Myocyte (in vitro differentiated cells): ENCODE results near the gene CDH7. TPM values are rescaled to one million over a fixed set of nuclear protein-coding genes. Genes with fewer than 3 reads are reported as not detected.

ENCODE experiments used
- DNase-seq: peaks from one replicate; pipeline ENCODE4 v3.0.0-alpha.2; 2012; ENCODE audit warnings: low read depth
- polyA plus RNA-seq: library from polyadenylated mRNA; unstranded; fragments of >200 nt; gene quantifications from one replicate; pipeline ENCODE4 v1.2.1, GENCODE V29; 2012; ENCODE audit warnings: missing spikeins
- total RNA-seq: library from RNA; depleted of rRNA; stranded (reverse); fragments of >200 nt; gene quantifications from 2 replicates; pipeline ENCODE4 v1.2.3, GENCODE V29; 2014

Gene CDH7, protein sequence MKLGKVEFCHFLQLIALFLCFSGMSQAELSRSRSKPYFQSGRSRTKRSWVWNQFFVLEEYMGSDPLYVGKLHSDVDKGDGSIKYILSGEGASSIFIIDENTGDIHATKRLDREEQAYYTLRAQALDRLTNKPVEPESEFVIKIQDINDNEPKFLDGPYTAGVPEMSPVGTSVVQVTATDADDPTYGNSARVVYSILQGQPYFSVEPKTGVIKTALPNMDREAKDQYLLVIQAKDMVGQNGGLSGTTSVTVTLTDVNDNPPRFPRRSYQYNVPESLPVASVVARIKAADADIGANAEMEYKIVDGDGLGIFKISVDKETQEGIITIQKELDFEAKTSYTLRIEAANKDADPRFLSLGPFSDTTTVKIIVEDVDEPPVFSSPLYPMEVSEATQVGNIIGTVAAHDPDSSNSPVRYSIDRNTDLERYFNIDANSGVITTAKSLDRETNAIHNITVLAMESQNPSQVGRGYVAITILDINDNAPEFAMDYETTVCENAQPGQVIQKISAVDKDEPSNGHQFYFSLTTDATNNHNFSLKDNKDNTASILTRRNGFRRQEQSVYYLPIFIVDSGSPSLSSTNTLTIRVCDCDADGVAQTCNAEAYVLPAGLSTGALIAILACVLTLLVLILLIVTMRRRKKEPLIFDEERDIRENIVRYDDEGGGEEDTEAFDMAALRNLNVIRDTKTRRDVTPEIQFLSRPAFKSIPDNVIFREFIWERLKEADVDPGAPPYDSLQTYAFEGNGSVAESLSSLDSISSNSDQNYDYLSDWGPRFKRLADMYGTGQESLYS
- total RNA-seq: 0.10 TPM in 1 of 2 replicates, not detected in the other
- not detected for polyA plus RNA-seq

DNA sequence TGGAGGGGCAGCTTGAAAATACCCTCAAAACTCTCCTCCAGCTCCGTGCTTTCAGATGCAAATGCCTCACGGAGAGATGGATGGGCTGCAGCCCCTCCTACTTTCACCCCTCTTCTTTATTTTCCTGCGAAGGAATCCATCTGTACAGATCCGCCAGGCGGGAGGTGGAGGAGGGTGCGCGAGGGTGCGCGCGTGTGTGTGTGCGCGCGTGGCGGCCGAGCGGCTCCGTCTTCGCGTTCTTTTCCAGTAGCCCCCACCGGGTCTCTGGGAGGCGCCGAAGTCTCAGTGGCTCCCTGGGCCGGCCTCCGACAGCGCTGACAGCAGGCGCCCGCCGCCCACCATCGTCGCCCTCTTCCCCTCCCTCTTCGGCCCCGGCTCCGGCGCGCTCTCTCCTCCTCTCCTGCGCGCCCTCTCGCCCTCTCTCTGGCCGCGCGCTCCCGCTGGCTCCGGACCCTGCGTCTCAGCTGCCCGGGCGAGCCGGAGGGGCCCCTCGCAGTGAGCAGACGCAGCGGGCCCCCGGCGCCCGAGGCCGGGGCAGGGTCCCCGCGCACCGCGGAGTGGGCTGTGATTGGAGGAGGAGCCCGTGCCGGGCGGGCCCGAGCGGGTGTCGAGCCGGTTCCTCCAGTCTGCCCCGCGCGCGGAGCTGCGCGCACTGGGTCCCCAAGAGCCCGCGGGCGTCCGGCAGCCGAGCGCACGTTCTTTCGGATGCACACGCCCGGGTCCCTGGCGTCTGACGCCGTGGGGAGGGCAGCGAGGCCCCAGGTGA, at the start of gene CDH7:
CDH7 (plus strand) TSS at position 624 of the 766 bp plus-strand sequence. CDS start 11,831 bp downstream, outside the sequence.
- no peak for DNase-seq

DNA sequence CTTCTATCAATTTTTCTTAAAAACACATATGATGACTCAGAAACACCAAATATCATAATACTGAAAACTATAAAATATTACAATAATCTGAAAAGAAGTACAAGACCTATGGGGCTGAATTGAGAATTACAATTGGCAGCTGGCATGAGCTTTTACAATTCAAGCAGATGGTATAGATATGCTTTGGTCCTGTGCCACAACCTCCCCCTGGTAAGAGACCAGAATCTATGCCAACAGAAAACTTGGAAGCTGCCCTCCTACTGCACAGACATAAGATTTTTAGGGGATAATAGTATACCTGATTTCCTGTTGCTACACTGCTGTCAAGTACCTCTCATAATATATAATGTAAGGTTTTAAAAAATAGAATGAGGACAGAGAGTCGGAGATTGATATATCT, 46.8 kb upstream of the CDH7 start:
- DNase-seq: no peak

DNA sequence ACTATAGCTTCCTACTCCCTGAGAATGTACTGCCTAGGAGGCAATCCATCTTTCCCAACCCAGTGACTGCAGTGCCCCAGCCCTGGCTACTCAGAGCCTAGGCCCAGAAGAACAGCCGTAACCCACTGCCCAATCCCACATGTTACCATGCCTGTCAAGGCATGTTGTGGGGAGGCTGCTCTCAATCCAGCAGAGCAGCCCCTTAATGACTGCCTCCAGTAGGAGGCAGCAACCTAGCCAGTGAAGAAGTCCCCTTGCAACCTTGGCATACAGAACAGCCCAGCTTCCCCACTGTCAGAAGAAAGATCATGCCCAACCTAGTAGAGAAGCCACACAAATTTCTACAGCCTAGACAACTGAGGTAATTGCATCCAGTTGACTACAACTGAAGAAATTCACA, 44.2 kb upstream of the CDH7 start:
- DNase-seq: no peak

DNA sequence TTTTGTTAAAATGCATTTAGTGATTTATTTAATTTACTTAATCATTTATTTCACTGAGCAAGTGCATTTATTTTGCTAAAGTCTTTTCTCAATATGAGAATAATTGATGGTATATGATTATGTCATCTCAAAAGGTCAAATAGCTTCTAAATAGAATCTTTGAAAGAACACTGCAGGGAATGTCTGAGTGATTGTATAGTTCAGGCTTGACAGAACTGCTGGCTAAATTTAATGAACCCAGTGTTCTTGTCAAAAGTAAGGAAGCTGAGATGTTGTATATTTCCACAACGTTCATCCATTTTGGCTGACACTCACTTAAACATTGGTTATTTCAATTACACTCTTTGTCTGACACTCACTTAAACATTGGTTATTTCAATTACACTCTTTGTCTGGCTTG, 39.3 kb upstream of the CDH7 start:
- no peak for DNase-seq

DNA sequence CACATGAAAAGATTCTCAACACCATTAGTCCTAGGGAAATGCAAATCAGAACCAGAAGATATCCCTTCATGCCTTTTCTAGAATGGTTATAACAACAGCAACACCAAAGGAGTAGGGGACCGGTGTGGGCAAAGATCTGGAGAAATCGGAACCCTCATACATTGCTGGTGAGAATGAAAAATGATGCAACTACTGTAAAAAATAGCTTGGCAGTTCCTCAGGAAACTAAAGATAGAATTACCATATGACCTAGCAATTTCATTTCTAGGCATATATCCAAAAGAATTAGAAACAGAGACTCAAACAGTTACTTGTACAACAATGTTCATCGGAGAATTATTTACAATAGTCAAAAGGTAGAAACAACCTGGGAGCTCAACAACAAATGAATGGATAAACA, 29.2 kb upstream of the CDH7 start:
- DNase-seq: no peak

DNA sequence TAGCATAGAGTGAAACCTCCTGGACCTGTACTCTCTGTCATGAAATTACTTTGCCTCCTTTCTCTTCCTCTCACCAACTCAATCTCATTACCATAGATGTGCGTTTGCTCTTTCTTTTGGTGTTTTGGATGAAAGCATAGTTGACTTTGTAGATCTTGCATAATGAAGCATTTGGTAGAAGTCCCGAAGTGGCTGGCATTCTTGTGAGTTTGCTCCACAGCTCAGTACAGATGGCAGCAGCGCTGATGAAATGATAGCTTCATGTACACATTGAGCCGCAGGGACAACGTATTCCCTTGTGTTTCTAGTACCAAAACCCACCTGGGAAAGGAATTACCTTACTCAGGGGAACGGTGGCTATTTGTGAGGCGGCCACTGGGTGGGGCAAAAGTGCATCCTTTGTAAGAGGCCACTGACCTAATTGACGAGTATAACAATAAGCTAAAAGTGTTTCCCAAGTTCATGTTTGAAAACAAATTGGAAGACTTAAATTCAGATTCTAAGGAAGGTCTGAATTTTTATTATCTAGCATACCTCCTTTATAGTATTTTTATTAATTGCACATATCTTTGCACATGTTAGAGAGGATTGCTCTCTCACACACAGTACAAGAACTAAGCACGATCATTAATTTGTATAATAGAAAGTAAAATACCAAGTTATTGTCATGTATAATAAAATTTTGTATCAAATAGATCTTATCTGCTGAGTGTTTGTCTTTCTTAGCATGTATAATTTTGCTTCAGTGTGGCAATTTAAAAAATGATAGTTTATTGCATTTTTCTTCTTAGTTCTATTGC, 25.4 kb upstream of the CDH7 start:
- DNase-seq: no peak

DNA sequence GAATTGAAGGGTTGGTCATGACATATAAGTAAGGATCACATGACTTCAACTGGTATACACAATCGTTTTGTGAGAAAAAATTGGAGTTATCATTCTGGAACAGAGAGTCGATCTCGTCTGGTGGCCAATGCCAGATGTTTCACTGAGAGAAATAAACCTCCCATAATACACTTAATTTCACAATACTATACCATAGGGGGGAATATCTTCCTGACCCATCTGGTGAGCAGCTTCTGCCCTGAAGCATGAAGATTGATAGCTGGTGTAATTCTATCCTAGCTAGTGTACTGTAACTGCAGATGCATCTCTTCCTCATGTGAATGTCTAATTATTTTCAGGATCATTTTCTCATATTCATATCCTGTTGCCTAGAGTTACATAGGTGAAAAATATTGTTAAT, 15.7 kb upstream of the CDH7 start:
- no peak for DNase-seq

DNA sequence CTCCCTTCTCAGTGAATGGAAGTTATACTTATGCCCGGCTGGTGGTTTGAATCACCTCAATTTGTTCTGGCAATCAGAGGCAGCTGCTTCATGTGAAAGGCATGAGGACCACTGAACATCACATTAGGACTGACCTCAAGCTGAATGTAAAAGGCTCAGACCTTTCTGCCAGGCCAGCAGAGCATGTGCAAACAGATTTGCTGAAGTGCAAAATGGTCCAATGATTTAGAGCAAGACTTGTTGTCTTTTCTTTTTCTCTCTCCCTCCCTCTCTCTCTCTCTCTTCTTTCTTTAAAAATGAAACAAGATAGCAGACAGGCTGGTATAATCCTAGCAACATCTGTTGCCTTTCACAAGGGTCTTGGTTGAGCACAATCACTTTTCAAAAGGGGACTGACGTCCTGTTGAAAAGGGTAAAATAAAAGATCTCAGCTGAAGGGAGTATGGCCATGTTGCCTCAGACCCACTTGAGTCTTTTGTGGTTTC, 13.3 kb upstream of the CDH7 start:
- DNase-seq: no peak

DNA sequence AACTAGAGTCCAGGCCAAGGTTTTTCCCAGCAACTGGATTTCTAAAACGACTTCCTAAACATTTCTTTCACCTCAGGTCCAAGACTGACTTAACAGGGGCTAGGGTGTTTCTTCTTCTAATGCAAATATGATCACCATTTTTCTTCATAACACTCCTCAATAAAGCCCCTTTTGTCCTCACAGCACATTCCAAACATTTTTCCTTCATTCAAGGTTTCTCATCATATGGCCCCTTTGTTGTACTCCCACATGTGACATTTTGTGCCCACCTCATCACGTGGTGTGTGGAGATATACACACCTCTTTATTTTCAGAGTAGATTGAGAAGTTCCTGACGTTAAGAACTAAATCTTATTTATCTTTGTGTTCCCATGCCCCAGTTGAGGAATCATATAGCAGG, 3.9 kb upstream of the CDH7 start:
- no peak for DNase-seq

DNA sequence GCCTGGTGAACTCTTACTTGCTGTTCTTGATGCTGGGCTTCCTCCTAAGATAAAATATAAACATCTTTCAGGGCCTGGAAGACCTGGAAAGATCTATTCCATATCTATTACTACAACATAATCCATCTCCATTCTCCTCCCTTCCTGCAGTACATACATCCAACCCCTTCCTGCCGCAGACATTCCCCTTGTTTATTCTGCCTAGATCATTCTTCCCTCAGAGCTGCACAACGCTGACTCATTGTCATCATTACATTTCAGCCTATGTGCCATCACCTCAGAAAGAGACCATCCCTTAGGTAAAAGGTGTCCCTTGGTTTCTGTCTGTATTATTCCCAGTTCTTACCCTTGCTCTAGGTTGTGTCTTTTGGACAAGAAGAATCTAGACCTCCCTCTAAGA, 2.5 kb upstream of the CDH7 start:
- no peak for DNase-seq

DNA sequence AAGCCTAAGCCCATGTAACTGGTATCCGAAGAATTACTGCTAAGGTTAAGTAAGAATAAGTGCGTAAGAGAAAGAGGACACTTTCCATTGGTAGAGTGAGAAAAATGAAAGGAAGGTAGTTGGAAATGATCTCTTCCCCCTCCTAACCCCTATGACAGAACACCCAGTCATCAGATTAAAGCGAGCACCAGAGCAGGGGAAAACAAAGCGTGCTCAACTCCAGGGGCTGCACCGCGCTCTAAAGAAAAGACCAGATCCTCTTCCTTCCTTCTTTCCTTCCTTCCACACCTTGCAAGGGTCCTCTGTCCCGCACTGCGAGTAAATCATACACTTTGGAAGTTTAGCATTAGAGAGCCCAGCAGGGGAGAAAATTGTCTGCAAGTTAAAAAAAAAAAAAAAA, 971 bp upstream of the CDH7 start:
- DNase-seq: no peak

DNA sequence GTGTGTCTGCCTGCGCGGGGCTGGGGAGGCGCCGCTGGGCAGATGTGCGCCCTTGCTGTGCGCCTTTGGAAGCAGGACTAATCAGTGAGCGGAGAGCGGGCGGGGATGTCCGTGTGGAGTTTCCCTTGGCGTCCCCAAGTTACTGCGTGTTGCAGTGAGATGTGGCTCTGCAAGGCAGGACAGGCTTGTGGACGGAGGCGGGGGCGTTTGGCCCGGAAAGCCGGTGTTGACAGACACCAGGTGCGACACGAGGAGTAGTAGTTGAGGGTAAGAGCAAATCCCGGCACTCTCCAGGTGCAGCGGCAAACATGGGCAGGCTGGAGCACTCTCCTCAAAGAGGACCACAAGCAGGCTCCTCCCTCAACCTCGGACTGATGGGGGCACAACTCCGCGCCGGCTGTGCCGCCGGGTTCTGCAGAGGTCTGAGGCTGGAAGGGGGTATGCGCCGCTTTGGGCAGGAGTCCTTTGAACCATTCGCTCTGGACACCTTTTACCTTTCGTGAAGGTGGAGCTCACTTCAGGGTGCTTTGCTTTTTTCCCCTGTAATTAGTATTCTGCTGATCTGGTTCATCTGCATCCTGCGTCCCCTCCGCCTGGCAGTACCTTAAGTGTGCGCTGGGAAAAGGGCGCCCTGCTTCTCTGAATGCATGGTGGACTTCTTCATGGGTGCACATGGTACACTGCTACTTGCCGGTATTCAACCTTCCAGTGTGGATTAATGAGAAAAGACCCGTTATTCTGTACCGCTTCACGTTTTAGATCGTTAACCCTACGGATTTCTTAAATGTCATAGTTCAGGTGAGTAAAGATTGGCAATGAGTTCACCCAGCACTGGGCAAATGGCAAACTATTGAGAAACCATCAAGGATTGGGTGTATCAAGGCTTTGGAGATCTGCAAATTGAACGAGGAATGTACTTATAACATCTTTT, 608 bp downstream of the CDH7 start:
- no peak for DNase-seq

DNA sequence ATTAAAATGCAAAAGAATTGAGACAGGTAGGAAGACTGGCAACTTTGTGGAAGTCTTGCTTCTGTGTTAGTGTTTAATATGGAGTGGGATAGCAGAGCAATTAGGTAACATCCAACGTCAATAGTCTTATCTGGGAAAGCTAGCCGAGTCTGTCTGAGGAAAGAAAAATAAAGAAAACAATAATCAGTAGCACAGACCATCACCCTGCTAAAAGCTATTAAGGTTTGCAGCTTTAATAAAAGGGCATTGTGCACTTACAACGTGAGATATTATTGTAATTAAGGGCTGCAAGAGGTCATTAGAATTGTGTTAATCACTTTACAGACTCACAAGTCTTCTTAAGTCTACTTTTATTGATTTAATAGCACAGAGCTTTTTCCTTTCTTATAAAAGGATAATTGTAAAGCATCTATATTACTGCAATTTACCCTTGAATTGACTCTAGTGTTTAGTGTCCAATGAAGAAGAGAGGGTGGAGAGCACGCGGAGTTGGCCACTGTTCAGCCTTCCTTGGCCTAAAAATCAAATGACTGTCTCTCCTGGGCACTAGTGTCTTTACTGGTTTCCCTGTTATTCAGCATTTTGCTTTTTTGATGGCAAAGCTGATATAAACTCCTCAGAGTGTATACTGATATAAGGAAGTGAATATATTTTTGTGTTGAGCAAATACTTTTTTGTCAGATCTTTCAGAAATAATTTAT, 2.0 kb downstream of the CDH7 start:
- DNase-seq: no peak

DNA sequence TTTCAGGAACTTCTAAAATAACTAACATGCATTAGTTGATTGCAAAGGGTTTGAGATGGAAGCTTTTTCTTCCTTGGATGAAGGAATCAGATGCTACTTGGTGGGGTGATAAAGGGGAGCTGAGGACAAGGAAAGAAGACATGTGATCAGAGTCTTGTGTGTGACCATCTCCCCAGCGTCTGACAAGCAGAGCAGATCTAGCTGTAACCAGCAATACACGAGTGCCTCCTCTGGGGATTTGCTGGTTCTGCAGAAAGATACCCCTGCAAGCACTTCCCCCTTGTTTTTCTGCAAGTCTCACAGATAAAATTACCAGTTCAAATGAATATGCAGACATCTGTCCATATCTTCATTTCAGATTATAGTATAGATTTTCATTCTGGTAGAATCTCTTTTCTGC, 2.7 kb downstream of the CDH7 start:
- peak; percentile 37 for DNase-seq

DNA sequence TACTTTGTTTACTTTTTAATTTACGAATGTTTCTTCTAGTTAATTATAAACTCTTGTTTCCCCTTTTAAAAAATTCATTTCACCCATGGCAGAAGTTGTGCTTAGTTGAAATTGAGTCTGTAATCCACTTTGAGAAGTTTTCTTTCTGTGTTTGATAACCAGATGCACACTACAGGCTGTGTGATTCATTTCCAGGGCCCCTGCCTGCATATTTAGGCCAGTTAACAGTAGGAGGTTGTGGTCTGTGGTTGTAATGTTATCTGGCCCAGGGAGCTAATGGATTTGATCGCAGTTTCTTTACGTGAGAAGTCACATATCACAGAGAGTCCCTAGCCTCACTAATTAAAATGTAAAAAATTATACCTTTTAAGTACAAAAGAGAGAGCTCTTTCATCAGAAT, 3.3 kb downstream of the CDH7 start:
- peak; percentile 71 for DNase-seq

DNA sequence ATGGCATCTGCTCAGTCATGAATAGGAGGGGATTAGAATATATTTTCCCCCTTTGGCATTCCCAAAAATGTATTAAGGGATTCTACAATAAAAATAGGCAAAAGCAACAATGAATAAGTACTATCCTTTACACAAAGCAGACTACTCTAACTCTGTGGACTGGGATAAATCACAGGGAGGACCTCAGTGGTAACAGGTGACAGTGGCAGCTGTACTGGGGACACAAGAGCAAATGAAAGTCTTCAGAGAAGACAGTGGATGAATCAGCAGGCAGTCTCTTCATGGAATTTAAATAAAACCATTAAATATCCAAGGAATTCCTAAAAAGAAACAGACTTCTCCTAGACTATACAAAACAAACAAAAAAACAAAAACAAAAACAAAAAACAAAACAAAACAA, 4.8 kb downstream of the CDH7 start:
- DNase-seq: peak; percentile 64

DNA sequence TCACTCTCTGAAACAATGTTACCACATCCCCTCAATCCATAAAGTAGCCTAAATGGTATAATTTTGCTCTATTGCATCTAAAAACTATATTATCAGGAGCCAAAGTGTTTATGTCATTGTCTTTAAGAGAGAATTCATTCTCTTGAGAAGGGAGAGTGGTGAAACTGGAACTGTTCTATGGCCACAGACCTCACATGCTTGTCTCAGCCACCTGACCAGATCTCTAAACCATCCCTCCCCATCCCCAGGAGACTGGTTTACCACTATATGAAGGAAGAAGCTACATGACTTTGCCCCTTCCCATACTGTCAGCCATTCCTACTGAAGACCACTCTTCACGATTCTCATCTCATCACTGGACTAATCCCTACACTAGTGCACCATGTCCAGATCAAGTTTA, 9.6 kb downstream of the CDH7 start:
- DNase-seq: no peak

DNA sequence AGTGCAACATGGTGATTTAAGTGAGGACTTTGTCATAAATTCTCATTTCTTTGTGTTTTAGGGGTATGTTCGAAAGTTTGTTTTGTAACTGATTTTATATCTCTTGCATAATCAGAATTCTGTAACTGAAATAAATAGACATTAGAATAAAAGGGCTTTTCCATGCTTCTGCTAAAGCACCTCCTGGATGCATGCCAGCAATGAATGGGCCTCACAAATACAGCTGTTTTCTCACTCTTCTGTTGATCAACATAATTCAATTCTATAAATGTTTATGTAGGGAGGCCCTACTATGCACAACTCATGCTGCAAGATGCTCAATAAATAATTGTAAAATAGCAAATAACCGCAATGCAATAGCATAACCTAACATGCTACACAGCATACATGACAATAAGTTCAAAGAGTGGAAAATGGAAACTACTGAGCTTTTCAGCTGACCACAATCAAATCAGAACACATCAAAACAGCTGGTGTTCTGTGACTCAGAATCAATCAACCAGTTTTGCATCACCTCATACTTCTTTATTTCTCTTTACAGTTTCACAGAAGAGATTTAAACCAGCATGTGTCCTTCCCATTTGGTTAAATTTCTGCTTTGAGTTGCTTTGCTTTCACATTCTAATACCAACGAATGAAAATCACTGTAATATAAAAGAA, 11.0 kb downstream of the CDH7 start:
- no peak for DNase-seq

DNA sequence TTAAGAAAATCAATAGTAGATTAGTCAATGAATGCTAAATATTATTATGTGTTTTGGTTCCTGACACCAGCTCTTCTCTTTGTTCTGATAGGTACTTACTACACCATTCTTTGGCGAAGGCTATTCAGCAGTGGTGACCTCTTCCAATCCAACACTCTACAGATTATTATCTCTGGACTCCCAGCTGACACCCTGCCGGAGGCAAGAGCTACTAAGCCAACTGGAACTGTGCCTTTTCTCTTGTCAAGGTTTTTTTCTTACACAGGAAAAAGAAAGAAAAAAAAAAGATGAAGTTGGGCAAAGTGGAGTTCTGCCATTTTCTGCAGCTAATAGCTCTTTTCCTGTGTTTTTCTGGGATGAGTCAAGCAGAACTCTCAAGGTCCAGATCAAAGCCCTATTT, 11.7 kb downstream of the CDH7 start:
- DNase-seq: no peak
